H1 (cell line): ENCODE measurements around the gene NHLRC2. TPM values are rescaled to one million over a fixed set of nuclear protein-coding genes. Genes with fewer than 3 reads are reported as not detected.

Experiments
- ASH2L ChIP-seq: fragments of 200-600, 300-600 bp; sonication (generic); IDR thresholded peaks from one replicate; pipeline ENCODE4 v1.7.1; 2017; ENCODE audit warnings: low read length
- NANOG ChIP-seq: IDR thresholded peaks from 2 replicates; pipeline ENCODE4 v1.6.1; 2011; ENCODE audit warnings: low read length, low read depth, mild to moderate bottlenecking, inconsistent platforms; ENCODE audit not compliant: insufficient read depth, poor library complexity, severe bottlenecking
- POLR2A ChIP-seq, 2 experiments: IDR thresholded peaks; 1 replicate in 1 of 2; 2 replicates in 1 of 2; pipeline ENCODE4 v1.6.1; 2011; ENCODE audit warnings: low read depth in 2 of 2, low read length in 2 of 2, mild to moderate bottlenecking in 2 of 2; ENCODE audit errors: control extremely low read depth in 1 of 2
- POLR2AphosphoS5 ChIP-seq: IDR thresholded peaks from 2 replicates; pipeline ENCODE4 v1.6.1; 2011; ENCODE audit warnings: low read depth, low read length
- POU5F1 ChIP-seq: IDR thresholded peaks from 2 replicates; pipeline ENCODE4 v1.6.1; 2011; ENCODE audit warnings: low read depth, mild to moderate bottlenecking, low read length, moderate library complexity
- polyA plus RNA-seq, 7 experiments: library from polyadenylated mRNA; depleted of rRNA in 3 of 7; stranded (reverse) in 5 of 7; unstranded in 2 of 7; fragments of >200 nt in 5 of 7; fragments of 200-250 nt in 2 of 7; gene quantifications; 1 replicate in 5 of 7; 2 replicates in 1 of 7; 4 replicates in 1 of 7; pipeline versions ENCODE4 v1.2.1 to v1.2.3, GENCODE V29; 2011 to 2013; ENCODE audit warnings: missing spikeins in 2 of 7, mixed read lengths in 2 of 7
- total RNA-seq: library from RNA; stranded (reverse); fragmentation: NEBNext Ultra II Directional; extraction: Animal tissue kit (Norgen Biotek cat#: 25700); gene quantifications from 2 replicates; pipeline ENCODE4 v1.2.1, GENCODE V29; 2021
- TF ChIP-seq, protein P1 (sequence below): fragments of 300-600 bp; sonication (generic); IDR thresholded peaks from 2 replicates; pipeline ENCODE4 v1.7.1; 2012; ENCODE audit warnings: low read length, moderate library complexity, mild to moderate bottlenecking, inconsistent platforms; ENCODE audit not compliant: insufficient replicate concordance
- TF ChIP-seq, protein P2 (sequence below), 3 experiments: IDR thresholded peaks; 1 replicate in 2 of 3; 2 replicates in 1 of 3; pipeline versions ENCODE4 v1.5.1 to v1.6.1; 2011; ENCODE audit warnings: low read length in 3 of 3, mild to moderate bottlenecking in 3 of 3, inconsistent platforms in 2 of 3, low read depth in 1 of 3, moderate library complexity in 1 of 3; ENCODE audit not compliant: insufficient read depth in 1 of 3; ENCODE audit errors: control extremely low read depth in 1 of 3

NHLRC2 gene
- total and polyA plus RNA-seq, 2 of the 8 experiments (the other 6 are each of a cell fraction or from before 2014, with no cell fraction given), result 4.9 to 25.6 TPM

DNA sequence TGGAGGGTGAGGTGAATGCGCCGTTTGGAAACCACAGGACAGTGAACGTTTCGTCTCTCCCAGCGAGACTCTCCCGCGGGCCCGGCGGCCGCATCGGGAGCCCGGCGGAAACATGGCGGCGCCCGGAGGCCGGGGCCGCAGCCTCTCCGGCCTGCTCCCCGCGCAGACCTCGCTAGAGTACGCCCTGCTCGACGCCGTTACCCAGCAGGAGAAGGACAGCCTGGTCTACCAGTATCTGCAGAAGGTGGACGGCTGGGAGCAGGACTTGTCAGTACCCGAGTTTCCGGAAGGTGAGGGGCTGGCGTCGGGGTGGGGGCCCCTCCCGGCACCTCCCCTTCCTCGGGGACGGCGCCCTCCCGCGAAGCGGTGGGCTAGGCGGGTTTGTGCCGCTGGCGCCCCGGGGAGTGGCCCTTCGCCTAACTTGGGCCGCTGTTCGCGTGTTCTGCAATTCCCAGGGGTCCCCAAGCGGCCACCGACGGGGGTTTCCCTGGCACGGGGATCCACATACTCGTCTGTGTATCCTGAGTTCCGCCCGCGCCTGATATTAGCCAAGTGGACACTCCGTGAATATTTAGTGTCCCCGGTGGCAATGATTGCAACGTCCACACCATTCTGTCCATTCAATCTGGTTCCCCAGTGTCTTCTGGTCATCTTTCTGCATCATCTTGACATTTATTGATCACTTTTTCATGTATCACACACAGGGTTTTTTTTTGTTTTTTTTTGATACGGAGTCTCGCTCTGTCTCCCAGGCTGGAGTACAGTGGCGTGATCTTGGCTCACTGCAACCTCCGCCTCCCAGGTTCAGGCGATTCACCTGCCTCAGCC lies 514 bp downstream of the NHLRC2 start (continued):
- TF ChIP-seq, protein P1, sequence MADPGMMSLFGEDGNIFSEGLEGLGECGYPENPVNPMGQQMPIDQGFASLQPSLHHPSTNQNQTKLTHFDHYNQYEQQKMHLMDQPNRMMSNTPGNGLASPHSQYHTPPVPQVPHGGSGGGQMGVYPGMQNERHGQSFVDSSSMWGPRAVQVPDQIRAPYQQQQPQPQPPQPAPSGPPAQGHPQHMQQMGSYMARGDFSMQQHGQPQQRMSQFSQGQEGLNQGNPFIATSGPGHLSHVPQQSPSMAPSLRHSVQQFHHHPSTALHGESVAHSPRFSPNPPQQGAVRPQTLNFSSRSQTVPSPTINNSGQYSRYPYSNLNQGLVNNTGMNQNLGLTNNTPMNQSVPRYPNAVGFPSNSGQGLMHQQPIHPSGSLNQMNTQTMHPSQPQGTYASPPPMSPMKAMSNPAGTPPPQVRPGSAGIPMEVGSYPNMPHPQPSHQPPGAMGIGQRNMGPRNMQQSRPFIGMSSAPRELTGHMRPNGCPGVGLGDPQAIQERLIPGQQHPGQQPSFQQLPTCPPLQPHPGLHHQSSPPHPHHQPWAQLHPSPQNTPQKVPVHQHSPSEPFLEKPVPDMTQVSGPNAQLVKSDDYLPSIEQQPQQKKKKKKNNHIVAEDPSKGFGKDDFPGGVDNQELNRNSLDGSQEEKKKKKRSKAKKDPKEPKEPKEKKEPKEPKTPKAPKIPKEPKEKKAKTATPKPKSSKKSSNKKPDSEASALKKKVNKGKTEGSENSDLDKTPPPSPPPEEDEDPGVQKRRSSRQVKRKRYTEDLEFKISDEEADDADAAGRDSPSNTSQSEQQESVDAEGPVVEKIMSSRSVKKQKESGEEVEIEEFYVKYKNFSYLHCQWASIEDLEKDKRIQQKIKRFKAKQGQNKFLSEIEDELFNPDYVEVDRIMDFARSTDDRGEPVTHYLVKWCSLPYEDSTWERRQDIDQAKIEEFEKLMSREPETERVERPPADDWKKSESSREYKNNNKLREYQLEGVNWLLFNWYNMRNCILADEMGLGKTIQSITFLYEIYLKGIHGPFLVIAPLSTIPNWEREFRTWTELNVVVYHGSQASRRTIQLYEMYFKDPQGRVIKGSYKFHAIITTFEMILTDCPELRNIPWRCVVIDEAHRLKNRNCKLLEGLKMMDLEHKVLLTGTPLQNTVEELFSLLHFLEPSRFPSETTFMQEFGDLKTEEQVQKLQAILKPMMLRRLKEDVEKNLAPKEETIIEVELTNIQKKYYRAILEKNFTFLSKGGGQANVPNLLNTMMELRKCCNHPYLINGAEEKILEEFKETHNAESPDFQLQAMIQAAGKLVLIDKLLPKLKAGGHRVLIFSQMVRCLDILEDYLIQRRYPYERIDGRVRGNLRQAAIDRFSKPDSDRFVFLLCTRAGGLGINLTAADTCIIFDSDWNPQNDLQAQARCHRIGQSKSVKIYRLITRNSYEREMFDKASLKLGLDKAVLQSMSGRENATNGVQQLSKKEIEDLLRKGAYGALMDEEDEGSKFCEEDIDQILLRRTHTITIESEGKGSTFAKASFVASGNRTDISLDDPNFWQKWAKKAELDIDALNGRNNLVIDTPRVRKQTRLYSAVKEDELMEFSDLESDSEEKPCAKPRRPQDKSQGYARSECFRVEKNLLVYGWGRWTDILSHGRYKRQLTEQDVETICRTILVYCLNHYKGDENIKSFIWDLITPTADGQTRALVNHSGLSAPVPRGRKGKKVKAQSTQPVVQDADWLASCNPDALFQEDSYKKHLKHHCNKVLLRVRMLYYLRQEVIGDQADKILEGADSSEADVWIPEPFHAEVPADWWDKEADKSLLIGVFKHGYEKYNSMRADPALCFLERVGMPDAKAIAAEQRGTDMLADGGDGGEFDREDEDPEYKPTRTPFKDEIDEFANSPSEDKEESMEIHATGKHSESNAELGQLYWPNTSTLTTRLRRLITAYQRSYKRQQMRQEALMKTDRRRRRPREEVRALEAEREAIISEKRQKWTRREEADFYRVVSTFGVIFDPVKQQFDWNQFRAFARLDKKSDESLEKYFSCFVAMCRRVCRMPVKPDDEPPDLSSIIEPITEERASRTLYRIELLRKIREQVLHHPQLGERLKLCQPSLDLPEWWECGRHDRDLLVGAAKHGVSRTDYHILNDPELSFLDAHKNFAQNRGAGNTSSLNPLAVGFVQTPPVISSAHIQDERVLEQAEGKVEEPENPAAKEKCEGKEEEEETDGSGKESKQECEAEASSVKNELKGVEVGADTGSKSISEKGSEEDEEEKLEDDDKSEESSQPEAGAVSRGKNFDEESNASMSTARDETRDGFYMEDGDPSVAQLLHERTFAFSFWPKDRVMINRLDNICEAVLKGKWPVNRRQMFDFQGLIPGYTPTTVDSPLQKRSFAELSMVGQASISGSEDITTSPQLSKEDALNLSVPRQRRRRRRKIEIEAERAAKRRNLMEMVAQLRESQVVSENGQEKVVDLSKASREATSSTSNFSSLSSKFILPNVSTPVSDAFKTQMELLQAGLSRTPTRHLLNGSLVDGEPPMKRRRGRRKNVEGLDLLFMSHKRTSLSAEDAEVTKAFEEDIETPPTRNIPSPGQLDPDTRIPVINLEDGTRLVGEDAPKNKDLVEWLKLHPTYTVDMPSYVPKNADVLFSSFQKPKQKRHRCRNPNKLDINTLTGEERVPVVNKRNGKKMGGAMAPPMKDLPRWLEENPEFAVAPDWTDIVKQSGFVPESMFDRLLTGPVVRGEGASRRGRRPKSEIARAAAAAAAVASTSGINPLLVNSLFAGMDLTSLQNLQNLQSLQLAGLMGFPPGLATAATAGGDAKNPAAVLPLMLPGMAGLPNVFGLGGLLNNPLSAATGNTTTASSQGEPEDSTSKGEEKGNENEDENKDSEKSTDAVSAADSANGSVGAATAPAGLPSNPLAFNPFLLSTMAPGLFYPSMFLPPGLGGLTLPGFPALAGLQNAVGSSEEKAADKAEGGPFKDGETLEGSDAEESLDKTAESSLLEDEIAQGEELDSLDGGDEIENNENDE, result no peak
- TF ChIP-seq, protein P2, sequence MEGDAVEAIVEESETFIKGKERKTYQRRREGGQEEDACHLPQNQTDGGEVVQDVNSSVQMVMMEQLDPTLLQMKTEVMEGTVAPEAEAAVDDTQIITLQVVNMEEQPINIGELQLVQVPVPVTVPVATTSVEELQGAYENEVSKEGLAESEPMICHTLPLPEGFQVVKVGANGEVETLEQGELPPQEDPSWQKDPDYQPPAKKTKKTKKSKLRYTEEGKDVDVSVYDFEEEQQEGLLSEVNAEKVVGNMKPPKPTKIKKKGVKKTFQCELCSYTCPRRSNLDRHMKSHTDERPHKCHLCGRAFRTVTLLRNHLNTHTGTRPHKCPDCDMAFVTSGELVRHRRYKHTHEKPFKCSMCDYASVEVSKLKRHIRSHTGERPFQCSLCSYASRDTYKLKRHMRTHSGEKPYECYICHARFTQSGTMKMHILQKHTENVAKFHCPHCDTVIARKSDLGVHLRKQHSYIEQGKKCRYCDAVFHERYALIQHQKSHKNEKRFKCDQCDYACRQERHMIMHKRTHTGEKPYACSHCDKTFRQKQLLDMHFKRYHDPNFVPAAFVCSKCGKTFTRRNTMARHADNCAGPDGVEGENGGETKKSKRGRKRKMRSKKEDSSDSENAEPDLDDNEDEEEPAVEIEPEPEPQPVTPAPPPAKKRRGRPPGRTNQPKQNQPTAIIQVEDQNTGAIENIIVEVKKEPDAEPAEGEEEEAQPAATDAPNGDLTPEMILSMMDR (IDR thresholded peaks at IDR 0.05; ENCODE audit: control extremely low read depth in 1 of 3, insufficient read depth in 1 of 3, low read depth in 1 of 3, low read length in 3 of 3), result peak in 1 of 3 experiments; percentile 0; a peak in 1 of 4 replicates
- TF ChIP-seq POLR2A (IDR thresholded peaks at IDR 0.05; ENCODE audit: control extremely low read depth in 1 of 2, low read depth in 2 of 2, low read length in 2 of 2) (peak; percentile 71 to 83), NANOG (no peak), ASH2L (peak; percentile 60), POLR2AphosphoS5 (peak; percentile 57), POU5F1 (no peak)
